Right lobe of liver (tissue), 4 donors: ENCODE results near the gene FHOD1.

Experiments used
- CTCF ChIP-seq, 4 donors: fragments of 200-600 bp in 3 of 4; fragments of 450-650 bp in 1 of 4; IDR thresholded peaks; one replicate each; pipeline versions ENCODE4 v1.5.1 to v1.8.0; 2016 to 2022; ENCODE audit warnings: antibody characterized with exemption in 4 of 4, mild to moderate bottlenecking in 2 of 4
- POLR2A ChIP-seq: fragments of 450-650 bp; IDR thresholded peaks from one replicate; pipeline ENCODE4 v1.6.1; 2017; ENCODE audit warnings: antibody characterized with exemption, mild to moderate bottlenecking
- donor health status: DM: no; HTN: no; CAD: no.
- donor health status: DM: no; HTN: no; CAD: no.
- donor health status: DM: no; HTN: yes; CAD: no.

GRCh38 chr16:67246756-67247191 is 507 bp downstream of the FHOD1 start:
- TF ChIP-seq CTCF (IDR thresholded peaks at IDR 0.05) (no peak), POLR2A (no peak)
